ENCODE measurements around the gene MSI2. TPM values are rescaled to one million over a fixed set of nuclear protein-coding genes. Genes with fewer than 3 reads are reported as not detected.

MSI2 gene
- total RNA-seq, 2 donors from 2014 or later = 112 to 119 TPM

GRCh38 chr17:57264250-57264649, 7.9 kb downstream of the MSI2 start:
- DNase-seq (no peak), ATAC-seq (replicated peaks in 1 of 2) (no peak)
- Mint-ChIP-seq H3K36me3 (ENCODE audit: insufficient read depth in 2 of 2) (peaks cover 12 to 37% of the 10 kb centered on the region in 2 donors), H3K27ac (no peak overlapping the region), H3K4me1 (ENCODE audit: low read depth) (peaks cover 52% of the 10 kb centered on the region), H3K4me3 (no peak overlapping the region), H3K9me3 (no peaks in the 10 kb centered on the region), H3K27me3 (ENCODE audit: low read depth) (no peaks in the 10 kb centered on the region)

GRCh38 chr17:57264776-57265175, 8.5 kb downstream of the MSI2 start:
- no peak for ATAC-seq (replicated peaks in 1 of 2)
- DNase-seq = no peak
- Mint-ChIP-seq H3K36me3 (ENCODE audit: insufficient read depth in 2 of 2) (peaks cover 15 to 34% of the 10 kb centered on the region in 2 donors), H3K4me1 (ENCODE audit: low read depth) (peaks cover 51% of the 10 kb centered on the region), H3K9me3 (no peaks in the 10 kb centered on the region), H3K27me3 (ENCODE audit: low read depth) (no peaks in the 10 kb centered on the region), H3K27ac (no peak overlapping the region), H3K4me3 (no peak overlapping the region)

GRCh38 chr17:57266902-57267311, 10.6 kb downstream of the MSI2 start:
- no peak overlapping the region for H3K4me3 Mint-ChIP-seq
- no peak overlapping the region for H3K27ac Mint-ChIP-seq
- no peaks in the 10 kb centered on the region for H3K27me3 Mint-ChIP-seq (ENCODE audit: low read depth)
- H3K9me3 Mint-ChIP-seq = no peaks in the 10 kb centered on the region
- peaks cover 51% of the 10 kb centered on the region for H3K4me1 Mint-ChIP-seq (ENCODE audit: low read depth)
- no peak for DNase-seq
- H3K36me3 Mint-ChIP-seq (ENCODE audit: insufficient read depth in 2 of 2) = peaks cover 15 to 33% of the 10 kb centered on the region in 2 donors
- ATAC-seq (replicated peaks in 1 of 2) = no peak

- no peak for DNase-seq
- H3K36me3 Mint-ChIP-seq (ENCODE audit: insufficient read depth in 2 of 2) = peaks cover 15 to 27% of the 10 kb centered on the region in 2 donors
- peaks cover 38% of the 10 kb centered on the region for H3K4me1 Mint-ChIP-seq (ENCODE audit: low read depth)
Observed at GRCh38 chr17:57268181-57268580, 11.9 kb downstream of the MSI2 start.

GRCh38 chr17:57269052-57269451, 12.7 kb downstream of the MSI2 start:
- Mint-ChIP-seq H3K27ac (no peak overlapping the region), H3K36me3 (ENCODE audit: insufficient read depth in 2 of 2) (peaks cover 12 to 19% of the 10 kb centered on the region in 2 donors), H3K27me3 (ENCODE audit: low read depth) (no peaks in the 10 kb centered on the region), H3K4me1 (ENCODE audit: low read depth) (peaks cover 30% of the 10 kb centered on the region), H3K4me3 (no peak overlapping the region), H3K9me3 (no peaks in the 10 kb centered on the region)
- no peak for ATAC-seq (replicated peaks in 1 of 2)
- no peak for DNase-seq

More at GRCh38 chr17:57268181-57268580, 11.9 kb downstream of the MSI2 start:
- no peaks in the 10 kb centered on the region for H3K27me3 Mint-ChIP-seq (ENCODE audit: low read depth)
- H3K4me3 Mint-ChIP-seq = no peak overlapping the region
- H3K9me3 Mint-ChIP-seq = no peaks in the 10 kb centered on the region
- H3K27ac Mint-ChIP-seq = no peak overlapping the region
- no peak for ATAC-seq (replicated peaks in 1 of 2)

GRCh38 chr17:57269598-57270255, 13.4 kb downstream of the MSI2 start:
- Mint-ChIP-seq H3K4me1 (ENCODE audit: low read depth) (peaks cover 35% of the 10 kb centered on the region), H3K27ac (no peak overlapping the region), H3K36me3 (ENCODE audit: insufficient read depth in 2 of 2) (peaks cover 15 to 18% of the 10 kb centered on the region in 2 donors), H3K4me3 (no peak overlapping the region), H3K27me3 (ENCODE audit: low read depth) (no peaks in the 10 kb centered on the region), H3K9me3 (no peaks in the 10 kb centered on the region)
- ATAC-seq (replicated peaks in 1 of 2) (no peak), DNase-seq (no peak)

- DNase-seq = no peak
- Mint-ChIP-seq H3K36me3 (ENCODE audit: insufficient read depth in 2 of 2) (peaks cover 15 to 18% of the 10 kb centered on the region in 2 donors), H3K27ac (peak overlapping the region; percentile 33), H3K4me3 (no peak overlapping the region), H3K4me1 (ENCODE audit: low read depth) (peaks cover 46% of the 10 kb centered on the region), H3K9me3 (no peaks in the 10 kb centered on the region), H3K27me3 (ENCODE audit: low read depth) (no peaks in the 10 kb centered on the region)
- ATAC-seq (replicated peaks in 1 of 2) = no peak
Observed at GRCh38 chr17:57270801-57271245, 14.5 kb downstream of the MSI2 start.

- peaks cover 13 to 15% of the 10 kb centered on the region in 2 donors for H3K36me3 Mint-ChIP-seq (ENCODE audit: insufficient read depth in 2 of 2)
- no peak overlapping the region for H3K4me3 Mint-ChIP-seq
- DNase-seq = no peak
- no peaks in the 10 kb centered on the region for H3K9me3 Mint-ChIP-seq
- H3K27ac Mint-ChIP-seq = no peak overlapping the region
- no peaks in the 10 kb centered on the region for H3K27me3 Mint-ChIP-seq (ENCODE audit: low read depth)
- H3K4me1 Mint-ChIP-seq (ENCODE audit: low read depth) = peaks cover 56% of the 10 kb centered on the region
- ATAC-seq (replicated peaks in 1 of 2) = no peak
Observed at GRCh38 chr17:57271821-57272220, 15.5 kb downstream of the MSI2 start.

- DNase-seq = no peak
Observed at GRCh38 chr17:57273490-57273889, 17.2 kb downstream of the MSI2 start.

GRCh38 chr17:57274162-57274561, 17.8 kb downstream of the MSI2 start:
- no peak overlapping the region for H3K4me3 Mint-ChIP-seq
- H3K36me3 Mint-ChIP-seq (ENCODE audit: insufficient read depth in 2 of 2) = peaks cover 6 to 11% of the 10 kb centered on the region in 2 donors
- no peaks in the 10 kb centered on the region for H3K9me3 Mint-ChIP-seq
- H3K27ac Mint-ChIP-seq = no peak overlapping the region
- no peak for ATAC-seq (replicated peaks in 1 of 2)
- H3K27me3 Mint-ChIP-seq (ENCODE audit: low read depth) = no peaks in the 10 kb centered on the region
- DNase-seq = no peak
- H3K4me1 Mint-ChIP-seq (ENCODE audit: low read depth) = peaks cover 67% of the 10 kb centered on the region

More at GRCh38 chr17:57273490-57273889, 17.2 kb downstream of the MSI2 start:
- Mint-ChIP-seq H3K9me3 (no peaks in the 10 kb centered on the region), H3K27ac (no peak overlapping the region), H3K4me3 (no peak overlapping the region), H3K36me3 (ENCODE audit: insufficient read depth in 2 of 2) (peaks cover 8 to 11% of the 10 kb centered on the region in 2 donors), H3K4me1 (ENCODE audit: low read depth) (peaks cover 61% of the 10 kb centered on the region), H3K27me3 (ENCODE audit: low read depth) (no peaks in the 10 kb centered on the region)
- ATAC-seq (replicated peaks in 1 of 2) = no peak

GRCh38 chr17:57275071-57275764, 18.9 kb downstream of the MSI2 start:
- DNase-seq (no peak), ATAC-seq (replicated peaks in 1 of 2) (no peak)
- Mint-ChIP-seq H3K27me3 (ENCODE audit: low read depth) (no peaks in the 10 kb centered on the region), H3K27ac (peak overlapping the region; percentile 55), H3K9me3 (no peaks in the 10 kb centered on the region), H3K36me3 (ENCODE audit: insufficient read depth in 2 of 2) (peaks cover 3 to 11% of the 10 kb centered on the region in 2 donors), H3K4me3 (peak overlapping the region; percentile 18 to 24), H3K4me1 (ENCODE audit: low read depth) (peaks cover 69% of the 10 kb centered on the region)

- peaks cover 3 to 6% of the 10 kb centered on the region in 2 donors for H3K36me3 Mint-ChIP-seq (ENCODE audit: insufficient read depth in 2 of 2)
- no peak overlapping the region for H3K27ac Mint-ChIP-seq
- no peaks in the 10 kb centered on the region for H3K9me3 Mint-ChIP-seq
- ATAC-seq (replicated peaks in 1 of 2) (peak in 1 of 2 donors; percentile 22), DNase-seq (no peak)
- peaks cover 68% of the 10 kb centered on the region for H3K4me1 Mint-ChIP-seq (ENCODE audit: low read depth)
- H3K4me3 Mint-ChIP-seq = peak overlapping the region; percentile 24 to 48
- no peaks in the 10 kb centered on the region for H3K27me3 Mint-ChIP-seq (ENCODE audit: low read depth)
Observed at GRCh38 chr17:57276621-57277020, 20.3 kb downstream of the MSI2 start.

GRCh38 chr17:57277923-57278604, 21.7 kb downstream of the MSI2 start:
- no peak overlapping the region for H3K4me3 Mint-ChIP-seq
- H3K36me3 Mint-ChIP-seq (ENCODE audit: insufficient read depth in 2 of 2) = peaks cover 5 to 6% of the 10 kb centered on the region in 2 donors
- DNase-seq (no peak), ATAC-seq (replicated peaks in 1 of 2) (peak; percentile 69 to 72)
- peaks cover 76% of the 10 kb centered on the region for H3K4me1 Mint-ChIP-seq (ENCODE audit: low read depth)
- H3K9me3 Mint-ChIP-seq = no peaks in the 10 kb centered on the region
- H3K27me3 Mint-ChIP-seq (ENCODE audit: low read depth) = no peaks in the 10 kb centered on the region
- no peak overlapping the region for H3K27ac Mint-ChIP-seq
